Activated CD8-positive, alpha-beta memory T cell treated with anti-CD3 and anti-CD28 coated beads, Interleukin-2, amount 50 U/mL, for 1 hour (primary cell): Measurements from ENCODE around the gene CDHR1.
"Not testable (repeated sequence)": the region's sequence is repeated elsewhere in the genome, so short reads cannot be mapped to it uniquely, and the experiment has no call there.

Experiments used
- DNase-seq: peaks from one replicate; pipeline ENCODE4 v3.0.0-alpha.2; 2020; ENCODE audit errors: extremely low read depth

CDHR1 gene

GRCh38 chr10:84173501-84173929 is 20.8 kb upstream of the CDHR1 start, which contains the start of gene GPR15LG:
TSS of gene GPR15LG (plus strand) at chr10:84173801. CDS start at chr10:84173852, 51 bp downstream.
- no peak for DNase-seq

GRCh38 chr10:84175436-84175835 is 18.9 kb upstream of the CDHR1 start:
- DNase-seq = no peak

- DNase-seq = no peak
These were observed 18.0 kb upstream of the CDHR1 start for GRCh38 chr10:84176351-84176750.

- no peak for DNase-seq
These were observed 17.4 kb upstream of the CDHR1 start for GRCh38 chr10:84176836-84177474.

- no peak for DNase-seq
These were observed 16.7 kb upstream of the CDHR1 start for GRCh38 chr10:84177541-84178141.

GRCh38 chr10:84178160-84178609 is 16.2 kb upstream of the CDHR1 start:
- no peak for DNase-seq

GRCh38 chr10:84179059-84179710 is 15.2 kb upstream of the CDHR1 start:
- DNase-seq = no peak

- not testable (repeated sequence) for DNase-seq
These were observed 14.0 kb upstream of the CDHR1 start for GRCh38 chr10:84180386-84180785.

- DNase-seq = no peak
These were observed 12.7 kb upstream of the CDHR1 start for GRCh38 chr10:84181631-84182030.

- no peak for DNase-seq
These were observed 9.8 kb upstream of the CDHR1 start for GRCh38 chr10:84184517-84184916.

GRCh38 chr10:84185526-84186175 is 8.7 kb upstream of the CDHR1 start:
- DNase-seq = no peak

- no peak for DNase-seq
These were observed 5.5 kb upstream of the CDHR1 start for GRCh38 chr10:84188815-84189214.

- DNase-seq = no peak
These were observed 3.7 kb upstream of the CDHR1 start for GRCh38 chr10:84190621-84191020.

GRCh38 chr10:84191106-84191505 is 3.2 kb upstream of the CDHR1 start:
- DNase-seq = no peak

GRCh38 chr10:84193327-84193726 is 1.0 kb upstream of the CDHR1 start:
- DNase-seq = no peak

GRCh38 chr10:84193846-84194423 is 402 bp upstream of the CDHR1 start:
- DNase-seq = no peak

- no peak for DNase-seq
These were observed 900 bp downstream of the CDHR1 start for GRCh38 chr10:84195044-84195830.

GRCh38 chr10:84196083-84196482 is 1.7 kb downstream of the CDHR1 start:
- DNase-seq = no peak

- no peak for DNase-seq
These were observed 2.6 kb downstream of the CDHR1 start for GRCh38 chr10:84196941-84197340.

GRCh38 chr10:84197643-84198042 is 3.3 kb downstream of the CDHR1 start:
- DNase-seq = no peak

GRCh38 chr10:84198206-84198915 is 4.0 kb downstream of the CDHR1 start:
- DNase-seq = no peak
